MCF 10A (cell line): ENCODE measurements around the gene CCDC38. TPM values are rescaled to one million over a fixed set of nuclear protein-coding genes. Genes with fewer than 3 reads are reported as not detected.

ENCODE experiments used
- BruUV-seq: library from RNA; stranded (reverse); fragments of 400-500 nt; replicated peaks from 2 replicates; lab custom pipeline; 2021; lab: Mats Ljungman, UMichigan
- CTCF ChIA-PET: fragments of 300-600 bp; sonication (Branson Sonifier 250); formaldehyde crosslinking; extraction: SDS; loops from one replicate; lab custom pipeline; 2021; ENCODE audit warnings: antibody characterized with exemption, inconsistent platforms; lab: Yijun Ruan, JAX
- POLR2A ChIA-PET: fragments of 300-600, 350-650 bp; sonication (Branson Sonifier 250); formaldehyde crosslinking; extraction: SDS; loops from one replicate; lab custom pipeline; 2020; ENCODE audit warnings: antibody characterized with exemption, inconsistent platforms; lab: Yijun Ruan, JAX
- DNase-seq: peaks from one replicate; pipeline ENCODE4 v3.0.0-alpha.2; 2018; ENCODE audit not compliant: unreplicated experiment
- H3K27ac Mint-ChIP-seq: one replicate; pipeline ENCODE4 v1.8.0; 2022; ENCODE audit warnings: mild to moderate bottlenecking, low read depth, mixed read lengths; ENCODE audit not compliant: unreplicated experiment
- H3K27me3 Mint-ChIP-seq: one replicate; pipeline ENCODE4 v1.8.0; 2022; ENCODE audit warnings: mixed read lengths; ENCODE audit not compliant: insufficient read depth, unreplicated experiment
- H3K36me3 Mint-ChIP-seq: one replicate; pipeline ENCODE4 v1.8.0; 2022; ENCODE audit warnings: mild to moderate bottlenecking, moderate library complexity, mixed read lengths; ENCODE audit not compliant: insufficient read depth, unreplicated experiment
- H3K4me1 Mint-ChIP-seq: one replicate; pipeline ENCODE4 v1.8.0; 2022; ENCODE audit warnings: mixed read lengths; ENCODE audit not compliant: insufficient read depth, unreplicated experiment
- H3K4me3 Mint-ChIP-seq: one replicate; pipeline ENCODE4 v1.8.0; 2022; ENCODE audit warnings: mild to moderate bottlenecking, moderate library complexity, mixed read lengths; ENCODE audit not compliant: unreplicated experiment
- H3K9me3 Mint-ChIP-seq: one replicate; pipeline ENCODE4 v1.8.0; 2022; ENCODE audit warnings: mixed read lengths; ENCODE audit not compliant: unreplicated experiment
- intact Hi-C: fragments of 100-400 bp; cut with micrococcal nuclease; formaldehyde crosslinking; loops from 2 replicates; pipeline ENCODE4 v1.14.1; 2022
- total RNA-seq: library from RNA; stranded (reverse); gene quantifications from 2 replicates; pipeline ENCODE4 v1.2.3, GENCODE V29; 2022
- TF ChIP-seq, protein P1 (sequence below): fragments of 200-600 bp; IDR thresholded peaks from one replicate; pipeline ENCODE4 v1.8.0; 2022; ENCODE audit warnings: antibody characterized with exemption, mild to moderate bottlenecking; ENCODE audit not compliant: unreplicated experiment

Gene CCDC38
- total RNA-seq, 1 experiment from 2014 or later, result not detected

DNA sequence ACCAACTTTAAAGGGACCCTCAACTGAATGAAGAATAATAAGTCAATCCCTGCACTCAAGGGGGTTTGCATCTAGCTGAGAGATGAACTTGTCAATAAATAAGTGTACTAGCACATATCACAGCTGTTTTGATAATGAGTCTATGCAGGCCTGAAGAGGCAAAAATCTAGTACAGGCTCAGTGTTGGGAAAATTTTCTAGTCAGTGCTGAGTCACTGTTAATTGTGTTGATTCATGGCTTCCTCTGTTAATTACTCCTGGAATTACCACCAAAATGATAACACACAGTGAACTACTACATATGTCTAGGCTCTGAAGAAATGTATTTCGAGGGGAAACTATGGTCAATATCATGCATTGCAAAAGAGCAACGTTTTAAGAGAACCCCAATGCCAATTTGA lies 64.8 kb downstream of the CCDC38 start:
- no TSS peak for BruUV-seq
- H3K9me3 Mint-ChIP-seq, result no peaks in the 10 kb centered on the region
- H3K27ac Mint-ChIP-seq, result no peak overlapping the region
- ChIA-PET CTCF (no interaction called here), POLR2A (interaction anchor here (1.0 to 1.5 kb wide), 2 partner anchors 19 to 158 kb away, joined by 3 read pairs; partner anchors contain the start of genes LTA4H and SNRPF)
- no peak overlapping the region for H3K4me3 Mint-ChIP-seq
- H3K36me3 Mint-ChIP-seq, result no peaks in the 10 kb centered on the region
- intact Hi-C loops, result no loop called here
- TF ChIP-seq, protein P1, sequence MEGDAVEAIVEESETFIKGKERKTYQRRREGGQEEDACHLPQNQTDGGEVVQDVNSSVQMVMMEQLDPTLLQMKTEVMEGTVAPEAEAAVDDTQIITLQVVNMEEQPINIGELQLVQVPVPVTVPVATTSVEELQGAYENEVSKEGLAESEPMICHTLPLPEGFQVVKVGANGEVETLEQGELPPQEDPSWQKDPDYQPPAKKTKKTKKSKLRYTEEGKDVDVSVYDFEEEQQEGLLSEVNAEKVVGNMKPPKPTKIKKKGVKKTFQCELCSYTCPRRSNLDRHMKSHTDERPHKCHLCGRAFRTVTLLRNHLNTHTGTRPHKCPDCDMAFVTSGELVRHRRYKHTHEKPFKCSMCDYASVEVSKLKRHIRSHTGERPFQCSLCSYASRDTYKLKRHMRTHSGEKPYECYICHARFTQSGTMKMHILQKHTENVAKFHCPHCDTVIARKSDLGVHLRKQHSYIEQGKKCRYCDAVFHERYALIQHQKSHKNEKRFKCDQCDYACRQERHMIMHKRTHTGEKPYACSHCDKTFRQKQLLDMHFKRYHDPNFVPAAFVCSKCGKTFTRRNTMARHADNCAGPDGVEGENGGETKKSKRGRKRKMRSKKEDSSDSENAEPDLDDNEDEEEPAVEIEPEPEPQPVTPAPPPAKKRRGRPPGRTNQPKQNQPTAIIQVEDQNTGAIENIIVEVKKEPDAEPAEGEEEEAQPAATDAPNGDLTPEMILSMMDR, result no peak
- no peak for DNase-seq
- no peaks in the 10 kb centered on the region for H3K4me1 Mint-ChIP-seq
- H3K27me3 Mint-ChIP-seq, result no peaks in the 10 kb centered on the region

DNA sequence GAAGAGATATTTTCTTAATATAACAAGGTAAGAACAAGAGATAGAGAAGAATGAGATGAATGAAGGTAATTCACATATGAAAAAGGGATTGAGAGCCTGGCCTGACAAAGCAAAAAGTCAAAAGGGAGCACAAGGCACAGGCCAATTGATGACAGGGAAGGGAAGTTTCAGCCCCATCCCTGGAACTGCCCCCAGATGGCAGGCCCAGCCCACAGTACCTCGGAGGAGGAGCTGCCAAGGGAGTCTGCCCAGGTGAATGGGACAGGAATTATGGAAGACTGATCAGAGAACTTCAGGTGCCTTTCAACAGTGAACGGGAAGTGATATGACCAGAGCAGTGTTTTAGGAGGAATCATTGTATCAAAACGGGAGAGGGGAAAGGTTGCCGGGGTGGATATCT lies 68.0 kb downstream of the CCDC38 start:
- CTCF ChIA-PET, result no interaction called here
- H3K27ac Mint-ChIP-seq, result no peak overlapping the region
- no peak for DNase-seq

DNA sequence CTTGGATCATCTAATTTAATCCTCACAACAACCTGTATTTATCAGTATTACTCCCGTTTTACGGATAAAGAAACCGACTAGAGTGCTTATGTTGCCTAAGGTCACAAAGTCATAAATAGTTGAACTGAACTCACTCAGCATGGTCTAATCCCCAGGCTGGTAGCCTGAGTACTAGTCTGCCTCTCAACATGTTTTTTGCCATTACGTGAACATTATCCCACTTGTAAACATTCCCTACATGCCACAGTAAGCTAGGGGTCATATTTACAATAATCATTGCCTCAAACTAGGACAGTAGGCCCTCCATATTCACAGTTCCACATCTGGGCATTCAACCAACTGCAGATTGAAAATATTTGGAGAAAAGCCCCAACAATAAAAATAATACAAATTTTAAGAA lies 71.5 kb downstream of the CCDC38 start:
- no peak overlapping the region for H3K4me3 Mint-ChIP-seq
- no peaks in the 10 kb centered on the region for H3K9me3 Mint-ChIP-seq
- H3K4me1 Mint-ChIP-seq, result no peaks in the 10 kb centered on the region
- peaks cover 24% of the 10 kb centered on the region for H3K36me3 Mint-ChIP-seq
- no peak overlapping the region for H3K27ac Mint-ChIP-seq
- no peak for DNase-seq
- H3K27me3 Mint-ChIP-seq, result no peaks in the 10 kb centered on the region
- CTCF ChIA-PET, result interaction anchor here (0.6 to 0.7 kb wide), 2 partner anchors 131 to 296 kb away, joined by 3 read pairs; no protein-coding TSS in a partner anchor
- intact Hi-C loops, result no loop called here
- BruUV-seq, result no TSS peak
- POLR2A ChIA-PET, result interaction anchor here (0.6 to 2.6 kb wide), 2 partner anchors 11 to 398 kb away, joined by 3 to 12 read pairs; partner anchors contain the start of gene SNRPF
- TF ChIP-seq, protein P1, result no peak

More for the DNA sequence above, 68.0 kb downstream of the CCDC38 start:
- Mint-ChIP-seq H3K36me3 (no peaks in the 10 kb centered on the region), H3K4me3 (no peak overlapping the region), H3K9me3 (no peaks in the 10 kb centered on the region), H3K27me3 (no peaks in the 10 kb centered on the region), H3K4me1 (no peaks in the 10 kb centered on the region)
- TF ChIP-seq, protein P1, result no peak
- no TSS peak for BruUV-seq
- POLR2A ChIA-PET, result no interaction called here
- intact Hi-C loops, result no loop called here

DNA sequence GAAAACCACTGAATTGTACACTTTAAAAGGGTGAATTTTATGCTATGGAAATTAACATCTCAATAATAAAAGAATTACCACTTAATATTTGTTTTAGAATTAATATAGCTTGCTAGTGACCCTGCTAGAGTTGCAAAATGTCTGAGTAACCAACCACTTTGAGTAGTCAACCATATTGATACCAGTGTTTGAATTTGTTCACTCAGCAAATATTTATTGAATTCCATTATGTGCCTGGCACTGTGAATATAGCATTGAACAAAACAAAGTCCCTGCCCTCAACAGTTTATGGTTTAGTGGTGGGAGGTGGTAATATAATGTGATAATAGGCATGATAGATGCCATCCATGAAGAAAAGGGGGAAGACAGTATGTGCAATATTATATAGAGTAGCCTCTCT lies 79.1 kb downstream of the CCDC38 start:
- intact Hi-C loops, result no loop called here
- Mint-ChIP-seq H3K4me3 (no peak overlapping the region), H3K27ac (no peak overlapping the region), H3K4me1 (no peaks in the 10 kb centered on the region), H3K36me3 (peaks cover 71% of the 10 kb centered on the region), H3K9me3 (no peaks in the 10 kb centered on the region), H3K27me3 (no peaks in the 10 kb centered on the region)
- ChIA-PET CTCF (no interaction called here), POLR2A (no interaction called here)
- DNase-seq, result no peak
- TF ChIP-seq, protein P1, result no peak
- BruUV-seq, result no TSS peak
